Endothelial cell of umbilical vein (primary cell): ENCODE results near the gene NFKB1. TPM values are rescaled to one million over a fixed set of nuclear protein-coding genes. Genes with fewer than 3 reads are reported as not detected.

Experiments used
- BruUV-seq: library from RNA; stranded (reverse); fragments of 400-500 nt; replicated peaks from 2 replicates; lab custom pipeline; 2021; lab: Mats Ljungman, UMichigan
- CTCF ChIA-PET: fragments of 300-600, 350-600 bp; sonication (Branson Sonifier 250); formaldehyde crosslinking; loops from one replicate; lab custom pipeline; 2021; ENCODE audit warnings: antibody characterized with exemption, inconsistent platforms; lab: Charles Lee
- POLR2A ChIA-PET: fragments of 300-600, 350-600 bp; sonication (Branson Sonifier 250); formaldehyde crosslinking; loops from one replicate; lab custom pipeline; 2021; ENCODE audit warnings: antibody characterized with exemption, inconsistent platforms; lab: Charles Lee
- DNase-seq: peaks from one replicate; pipeline ENCODE4 v3.0.0-alpha.2; 2011; ENCODE audit warnings: low read depth, low spot score
- FAIRE-seq: peaks from 2 replicates; lab custom pipeline; 2011; peaks lifted over from hg19 to GRCh38; lab: Jason Lieb, UNC
- H2AFZ ChIP-seq: 2 replicates; pipeline ENCODE4 v1.6.0; 2012; ENCODE audit warnings: low read depth, low read length, control low read depth, inconsistent platforms
- H3K27ac ChIP-seq: 2 replicates; pipeline ENCODE4 v1.5.1; 2011; ENCODE audit warnings: low read depth, mild to moderate bottlenecking, control low read depth, low read length, moderate library complexity; ENCODE audit not compliant: insufficient read depth
- H3K27me3 ChIP-seq, 2 experiments: 2 replicates each; pipeline versions ENCODE4 v1.6.0 to v1.6.1; 2011; ENCODE audit warnings: low read length in 2 of 2, mixed read lengths in 1 of 2; ENCODE audit not compliant: control insufficient read depth in 2 of 2, insufficient read depth in 2 of 2
- H3K36me3 ChIP-seq, 2 experiments: 2 replicates in 1 of 2; 3 replicates in 1 of 2; pipeline ENCODE4 v1.5.1; 2011; ENCODE audit warnings: low read length in 2 of 2, mild to moderate bottlenecking in 1 of 2, moderate library complexity in 1 of 2; ENCODE audit not compliant: control insufficient read depth in 2 of 2, insufficient read depth in 2 of 2; ENCODE audit errors: extremely low read depth in 1 of 2
- H3K4me1 ChIP-seq: 3 replicates; pipeline ENCODE4 v1.5.1; 2011; ENCODE audit warnings: mild to moderate bottlenecking, low read length; ENCODE audit not compliant: control insufficient read depth, insufficient read depth; ENCODE audit errors: extremely low read depth
- H3K4me2 ChIP-seq: 2 replicates; pipeline ENCODE4 v1.6.1; 2011; ENCODE audit warnings: low read length, control low read depth, mixed read lengths; ENCODE audit not compliant: insufficient read depth
- H3K4me3 ChIP-seq, 3 experiments: fragments of 200-600 bp in 1 of 3; sonication (generic), shearing (Covaris generic) in 1 of 3; replicated peaks in 1 of 3; 2 replicates each; pipeline ENCODE4 v1.5.1; 2011 to 2016; ENCODE audit warnings: control low read depth in 3 of 3, low read length in 3 of 3, mild to moderate bottlenecking in 2 of 3, inconsistent platforms in 1 of 3, low read depth in 1 of 3, moderate library complexity in 1 of 3; ENCODE audit not compliant: insufficient read depth in 1 of 3
- H3K79me2 ChIP-seq: 2 replicates; pipeline ENCODE4 v1.6.0; 2012; ENCODE audit warnings: low read length, inconsistent platforms; ENCODE audit not compliant: control insufficient read depth, insufficient read depth
- H3K9ac ChIP-seq: replicated peaks from 2 replicates; pipeline ENCODE3; 2011; ENCODE audit warnings: low read length, control low read depth; ENCODE audit not compliant: insufficient read depth; ENCODE audit errors: extremely low read depth
- H3K9me1 ChIP-seq: replicated peaks from 3 replicates; pipeline ENCODE4 v1.6.0; 2011; ENCODE audit warnings: mild to moderate bottlenecking, low read length; ENCODE audit not compliant: control insufficient read depth, insufficient read depth; ENCODE audit errors: extremely low read depth
- H3K9me3 ChIP-seq: replicated peaks from 2 replicates; pipeline ENCODE4 v1.5.1; 2012; ENCODE audit warnings: low read length, inconsistent platforms; ENCODE audit not compliant: control insufficient read depth, insufficient read depth
- H4K20me1 ChIP-seq: replicated peaks from 2 replicates; pipeline ENCODE3; 2011; ENCODE audit warnings: mild to moderate bottlenecking, low read length; ENCODE audit not compliant: control insufficient read depth, insufficient read depth; ENCODE audit errors: extremely low read depth
- CTCF ChIP-seq, 2 donors: IDR thresholded peaks; 1 replicate in 1 of 2; 2 replicates in 1 of 2; pipeline ENCODE4 v1.5.1; 2011; ENCODE audit warnings: low read length in 2 of 2, mild to moderate bottlenecking in 2 of 2, moderate library complexity in 2 of 2, control low read depth in 1 of 2, inconsistent platforms in 1 of 2, low read depth in 1 of 2; ENCODE audit not compliant: insufficient read depth in 1 of 2; ENCODE audit errors: extremely low read depth in 1 of 2
- EZH2 ChIP-seq: IDR thresholded peaks from 2 replicates; pipeline ENCODE4 v1.6.1; 2012; ENCODE audit warnings: borderline replicate concordance, low read depth, mild to moderate bottlenecking, moderate library complexity, low read length, inconsistent platforms; ENCODE audit not compliant: severe bottlenecking
- FOS ChIP-seq: IDR thresholded peaks from 2 replicates; pipeline ENCODE4 v1.6.1; 2011; ENCODE audit warnings: mild to moderate bottlenecking, low read length, moderate library complexity, borderline replicate concordance; ENCODE audit not compliant: insufficient read depth
- JUN ChIP-seq: IDR thresholded peaks from 2 replicates; pipeline ENCODE4 v1.6.1; 2011; ENCODE audit warnings: borderline replicate concordance, low read depth; ENCODE audit not compliant: insufficient read length, insufficient read depth
- MAX ChIP-seq: IDR thresholded peaks from 2 replicates; pipeline ENCODE4 v1.6.1; 2011; ENCODE audit not compliant: insufficient read depth, insufficient read length
- MYC ChIP-seq: IDR thresholded peaks from one replicate; pipeline ENCODE4 v1.6.1; 2011; ENCODE audit warnings: mild to moderate bottlenecking, low read depth, low read length
- POLR2A ChIP-seq: IDR thresholded peaks from 2 replicates; pipeline ENCODE4 v1.6.1; 2012; ENCODE audit warnings: low read depth, mild to moderate bottlenecking, control low read depth, low read length
- POLR2AphosphoS5 ChIP-seq: IDR thresholded peaks from 2 replicates; pipeline ENCODE4 v1.6.1; 2012; ENCODE audit warnings: low read depth, mild to moderate bottlenecking, control low read depth, low read length, moderate library complexity; ENCODE audit not compliant: insufficient read depth
- dilution Hi-C: fragments of 300-500 bp; cut with MboI; formaldehyde crosslinking; loops from one replicate; pipeline ENCODE4 v1.15.0; 2019; ENCODE audit warnings: low sequenced_read_pairs; ENCODE audit not compliant: extremely low pct_ligation_motif_present
- intact Hi-C: fragments of 100-400 bp; cut with micrococcal nuclease; formaldehyde crosslinking; loops from one replicate; pipeline ENCODE4 v1.10.0; 2022
- polyA plus RNA-seq, 4 experiments: library from polyadenylated mRNA; depleted of rRNA in 3 of 4; stranded (reverse) in 3 of 4; unstranded in 1 of 4; fragments of >200 nt; gene quantifications; 2 replicates each; pipeline versions ENCODE4 v1.2.1 to v1.2.3, GENCODE V29; 2011 to 2012; ENCODE audit warnings: missing spikeins in 1 of 4
- total RNA-seq: library from RNA; stranded (reverse); gene quantifications from 2 replicates; pipeline ENCODE4 v1.2.3, GENCODE V29; 2021

The NFKB1 gene
- total and polyA plus RNA-seq, 2 donors (not counting 3 experiments of a cell fraction or from before 2014, with no cell fraction given), result 21.3 to 41.4 TPM

- dilution Hi-C loops, result no loop called here
- Histone ChIP-seq H3K9me3 (no peaks in the 10 kb centered on the region), H3K79me2 (no peaks in the 10 kb centered on the region), H4K20me1 (no peaks in the 10 kb centered on the region), H3K27ac (no peak overlapping the region), H3K36me3 (peaks cover 19 to 25% of the 10 kb centered on the region in 2 experiments), H3K27me3 (no peaks in the 10 kb centered on the region), H3K4me1 (peaks cover 11% of the 10 kb centered on the region), H3K4me3 (no peak overlapping the region), H3K4me2 (no peak overlapping the region), H3K9me1 (no peaks in the 10 kb centered on the region), H2AFZ (no peak overlapping the region), H3K9ac (no peak overlapping the region)
- TF ChIP-seq POLR2AphosphoS5 (no peak), FOS (no peak), CTCF (IDR thresholded peaks at IDR 0.05; ENCODE audit: extremely low read depth in 1 of 2, insufficient read depth in 1 of 2, low read depth in 1 of 2, low read length in 2 of 2) (no peak), MAX (no peak), POLR2A (no peak), JUN (no peak), MYC (no peak), EZH2 (no peak)
- DNase-seq (no peak), FAIRE-seq (no peak)
- intact Hi-C loops, result no loop called here
- CTCF ChIA-PET, result no interaction called here
- no TSS peak for BruUV-seq
- POLR2A ChIA-PET, result no interaction called here
Measured at GRCh38 chr4:102596532-102596931, 95.4 kb downstream of the NFKB1 start.
